WTC11 (cell line): Measurements from ENCODE around the gene FGD3.

Source experiments
- CBFB ChIP-seq: sonication (generic); formaldehyde crosslinking; IDR thresholded peaks from 2 replicates; pipeline ENCODE4 v1.8.1; 2022; ENCODE audit warnings: mild to moderate bottlenecking, low read depth, missing genetic modification reagents
- CTCF ChIP-seq: fragments of 200-600 bp; IDR thresholded peaks from 2 replicates; pipeline ENCODE4 v1.8.0; 2022; ENCODE audit warnings: antibody characterized with exemption
- NR2C2 ChIP-seq: sonication (generic); formaldehyde crosslinking; IDR thresholded peaks from 2 replicates; pipeline ENCODE4 v1.8.0; 2022; ENCODE audit warnings: mild to moderate bottlenecking, missing genetic modification reagents
- STAT6 ChIP-seq: sonication (generic); formaldehyde crosslinking; conservative IDR thresholded peaks from 2 replicates; pipeline ENCODE4 v1.8.1; 2023; ENCODE audit warnings: mild to moderate bottlenecking, low read depth, missing genetic modification reagents, moderate library complexity

GRCh38 chr9:93010056-93010455, 62.7 kb downstream of the FGD3 start:
- TF ChIP-seq STAT6 (CRISPR knock-in tag): no peak
- no peak for TF ChIP-seq CTCF
- TF ChIP-seq CBFB (CRISPR knock-in tag): no peak
- TF ChIP-seq NR2C2: no peak
